Neural cell (in vitro differentiated cells): Measurements from ENCODE around the gene FBXO36. TPM values are rescaled to one million over a fixed set of nuclear protein-coding genes. Genes with fewer than 3 reads are reported as not detected.

Experiments used
- H2AFZ ChIP-seq: fragments of 200-600, 300-800 bp; sonication (generic), shearing (Covaris generic); 2 replicates; pipeline ENCODE4 v1.6.0; 2014; ENCODE audit warnings: low read depth, mild to moderate bottlenecking, antibody characterized with exemption, low read length, moderate library complexity
- H3F3A ChIP-seq: fragments of 200-600 bp; shearing (Covaris generic); 2 replicates; pipeline ENCODE4 v1.6.1; 2016; ENCODE audit warnings: mild to moderate bottlenecking, moderate library complexity, mixed read lengths, antibody characterized with exemption, low read length; ENCODE audit not compliant: insufficient read depth, poor library complexity, severe bottlenecking
- H3K27ac ChIP-seq: fragments of 200-600, 300-800 bp; sonication (generic), shearing (Covaris generic); 2 replicates; pipeline ENCODE4 v1.5.1; 2014; ENCODE audit warnings: mild to moderate bottlenecking, low read length, moderate library complexity
- H3K27me3 ChIP-seq: fragments of 300-800, 200-600 bp; sonication (generic), shearing (Covaris generic); 2 replicates; pipeline ENCODE4 v1.6.0; 2014; ENCODE audit warnings: mild to moderate bottlenecking, low read depth, low read length, moderate library complexity; ENCODE audit not compliant: insufficient read depth
- H3K36me3 ChIP-seq: fragments of 300-800, 200-600 bp; sonication (generic), shearing (Covaris generic); 2 replicates; pipeline ENCODE4 v1.5.1; 2014; ENCODE audit warnings: mild to moderate bottlenecking, antibody characterized with exemption, low read length, moderate library complexity; ENCODE audit not compliant: insufficient read depth
- H3K4me2 ChIP-seq: fragments of 300-800, 200-600 bp; sonication (generic), shearing (Covaris generic); 2 replicates; pipeline ENCODE4 v1.6.0; 2014; ENCODE audit warnings: mild to moderate bottlenecking, low read length
- H3K4me3 ChIP-seq: fragments of 300-800, 200-600 bp; sonication (generic), shearing (Covaris generic); 2 replicates; pipeline ENCODE4 v1.5.1; 2014; ENCODE audit warnings: mild to moderate bottlenecking, low read length, moderate library complexity
- H3K79me2 ChIP-seq: fragments of 200-600 bp; shearing (Covaris generic); replicated peaks from 2 replicates; pipeline ENCODE4 v1.6.0; 2014; ENCODE audit warnings: mild to moderate bottlenecking, low read length, moderate library complexity; ENCODE audit not compliant: insufficient read depth
- H3K9ac ChIP-seq: fragments of 300-800, 200-600 bp; sonication (generic), shearing (Covaris generic); 2 replicates; pipeline ENCODE4 v1.6.1; 2016; ENCODE audit warnings: mild to moderate bottlenecking, low read length, mixed read lengths
- H3K9me2 ChIP-seq: fragments of 200-600 bp; shearing (Covaris generic); 2 replicates; pipeline ENCODE4 v1.6.1; 2016; ENCODE audit warnings: mild to moderate bottlenecking, low read length, mixed read lengths; ENCODE audit not compliant: insufficient read depth
- H3K9me3 ChIP-seq: fragments of 200-600, 300-800 bp; sonication (generic), shearing (Covaris generic); 2 replicates; pipeline ENCODE4 v1.6.1; 2016; ENCODE audit warnings: mild to moderate bottlenecking, mixed run types, low read length, moderate library complexity, mixed read lengths
- H4K20me1 ChIP-seq: fragments of 200-600 bp; shearing (Covaris generic); 2 replicates; pipeline ENCODE4 v1.6.1; 2016; ENCODE audit warnings: mild to moderate bottlenecking, mixed run types; ENCODE audit not compliant: insufficient read depth
- CTCF ChIP-seq: fragments of 450-650 bp; IDR thresholded peaks from 2 replicates; pipeline ENCODE4 v1.5.1; 2014; ENCODE audit warnings: antibody characterized with exemption, mild to moderate bottlenecking, moderate library complexity; ENCODE audit not compliant: poor library complexity, severe bottlenecking
- EP300 ChIP-seq: fragments of 450-650 bp; conservative IDR thresholded peaks from 2 replicates; pipeline ENCODE4 v1.6.1; 2014; ENCODE audit warnings: antibody characterized with exemption, mild to moderate bottlenecking, moderate library complexity; ENCODE audit not compliant: poor library complexity, severe bottlenecking
- EZH2 ChIP-seq: fragments of 200-600, 300-800 bp; shearing (Covaris generic), sonication (generic); IDR thresholded peaks from 2 replicates; pipeline ENCODE4 v1.6.1; 2014; ENCODE audit warnings: antibody characterized with exemption, low read length, borderline replicate concordance, mild to moderate bottlenecking; ENCODE audit not compliant: insufficient read depth, poor library complexity, severe bottlenecking
- MXI1 ChIP-seq: fragments of 450-650 bp; conservative IDR thresholded peaks from 2 replicates; pipeline ENCODE4 v1.6.1; 2014; ENCODE audit warnings: antibody characterized with exemption, mild to moderate bottlenecking; ENCODE audit not compliant: poor library complexity, severe bottlenecking
- POLR2AphosphoS5 ChIP-seq: IDR thresholded peaks from 2 replicates; pipeline ENCODE4 v1.6.1; 2012
- RAD21 ChIP-seq: fragments of 450-650 bp; conservative IDR thresholded peaks from 2 replicates; pipeline ENCODE4 v1.6.1; 2014; ENCODE audit warnings: antibody characterized with exemption, mild to moderate bottlenecking, moderate library complexity
- REST ChIP-seq: IDR thresholded peaks from 2 replicates; pipeline ENCODE4 v1.6.1; 2012; ENCODE audit warnings: borderline replicate concordance
- SMC3 ChIP-seq: fragments of 450-650 bp; conservative IDR thresholded peaks from 2 replicates; pipeline ENCODE4 v1.6.1; 2014; ENCODE audit warnings: antibody characterized with exemption, mild to moderate bottlenecking, moderate library complexity; ENCODE audit not compliant: poor library complexity
- TAF1 ChIP-seq: IDR thresholded peaks from 2 replicates; pipeline ENCODE4 v1.6.1; 2012; ENCODE audit warnings: low read depth
- polyA plus RNA-seq: library from polyadenylated mRNA; depleted of rRNA; stranded (reverse); fragments of >200 nt; gene quantifications from 2 replicates; pipeline ENCODE4 v1.2.3, GENCODE V29; 2014

FBXO36 gene
- polyA plus RNA-seq, 1 donor from 2014 or later, result 6.3 TPM

GRCh38 chr2:229884775-229885699 lies 37.3 kb upstream of the FBXO36 start:
- Histone ChIP-seq H3K4me2 (no peak overlapping the region), H3K4me3 (no peak overlapping the region), H3K79me2 (peaks cover 16% of the 10 kb centered on the region), H3K9me3 (no peaks in the 10 kb centered on the region), H3F3A (no peaks in the 10 kb centered on the region), H2AFZ (no peak overlapping the region), H4K20me1 (no peaks in the 10 kb centered on the region), H3K27ac (no peak overlapping the region), H3K27me3 (no peaks in the 10 kb centered on the region), H3K36me3 (no peaks in the 10 kb centered on the region), H3K9ac (no peak overlapping the region), H3K9me2 (no peaks in the 10 kb centered on the region)
- TF ChIP-seq CTCF (no peak), SMC3 (no peak), RAD21 (no peak), TAF1 (no peak), POLR2AphosphoS5 (no peak), EP300 (no peak), MXI1 (no peak), REST (no peak), EZH2 (no peak)

GRCh38 chr2:229887441-229887840 lies 34.9 kb upstream of the FBXO36 start:
- no peaks in the 10 kb centered on the region for H3K9me2 ChIP-seq
- no peak for TF ChIP-seq RAD21
- TF ChIP-seq SMC3, result no peak
- TF ChIP-seq MXI1, result no peak
- no peak for TF ChIP-seq POLR2AphosphoS5
- TF ChIP-seq TAF1, result no peak
- TF ChIP-seq REST, result no peak
- TF ChIP-seq EP300, result no peak
- TF ChIP-seq CTCF, result no peak
- TF ChIP-seq EZH2, result no peak
- no peak overlapping the region for H3K9ac ChIP-seq
- H4K20me1 ChIP-seq, result no peaks in the 10 kb centered on the region
- H2AFZ ChIP-seq, result no peak overlapping the region
- H3K9me3 ChIP-seq, result no peaks in the 10 kb centered on the region
- no peak overlapping the region for H3K4me3 ChIP-seq
- H3K27me3 ChIP-seq, result no peaks in the 10 kb centered on the region
- peaks cover 29% of the 10 kb centered on the region for H3K79me2 ChIP-seq
- no peak overlapping the region for H3K4me2 ChIP-seq
- H3K27ac ChIP-seq, result no peak overlapping the region
- no peaks in the 10 kb centered on the region for H3F3A ChIP-seq
- H3K36me3 ChIP-seq, result no peaks in the 10 kb centered on the region
